Glutamatergic neuron (in vitro differentiated cells): ENCODE data around the gene NEK7. TPM values are rescaled to one million over a fixed set of nuclear protein-coding genes. Genes with fewer than 3 reads are reported as not detected.

ENCODE experiments used
- DNase-seq: peaks from one replicate; pipeline ENCODE4 v3.0.0; 2022
- H3K27ac Mint-ChIP-seq: one replicate; pipeline ENCODE4 v1.8.0; 2020; ENCODE audit warnings: mild to moderate bottlenecking, mixed read lengths, inconsistent platforms; ENCODE audit not compliant: unreplicated experiment
- H3K27me3 Mint-ChIP-seq: one replicate; pipeline ENCODE4 v1.8.0; 2020; ENCODE audit warnings: mild to moderate bottlenecking, moderate library complexity, mixed read lengths, inconsistent platforms; ENCODE audit not compliant: unreplicated experiment
- H3K36me3 Mint-ChIP-seq: one replicate; pipeline ENCODE4 v1.8.0; 2020; ENCODE audit warnings: mild to moderate bottlenecking, mixed read lengths, inconsistent platforms; ENCODE audit not compliant: unreplicated experiment
- H3K4me1 Mint-ChIP-seq: one replicate; pipeline ENCODE4 v1.8.0; 2020; ENCODE audit warnings: mild to moderate bottlenecking, low read depth, mixed read lengths, inconsistent platforms; ENCODE audit not compliant: unreplicated experiment
- H3K4me3 Mint-ChIP-seq: one replicate; pipeline ENCODE4 v1.8.0; 2020; ENCODE audit warnings: mild to moderate bottlenecking, mixed read lengths, inconsistent platforms; ENCODE audit not compliant: unreplicated experiment
- H3K9me3 Mint-ChIP-seq: one replicate; pipeline ENCODE4 v1.8.0; 2020; ENCODE audit warnings: mild to moderate bottlenecking, moderate library complexity, mixed read lengths, inconsistent platforms; ENCODE audit not compliant: unreplicated experiment
- total RNA-seq: library from RNA; stranded (reverse); fragmentation: NEBNext Ultra II Directional; extraction: Animal tissue kit (Norgen Biotek cat#: 25700); gene quantifications from one replicate; pipeline ENCODE4 v1.2.1, GENCODE V29; 2021; ENCODE audit not compliant: unreplicated experiment
- TF ChIP-seq, protein P1 (sequence below): fragments of 200-600 bp; sonication (generic); IDR thresholded peaks from one replicate; pipeline ENCODE4 v1.5.0; 2021; ENCODE audit not compliant: partially characterized antibody, unreplicated experiment

The NEK7 gene
- total RNA-seq, 1 donor from 2014 or later: 11.5 TPM

DNA sequence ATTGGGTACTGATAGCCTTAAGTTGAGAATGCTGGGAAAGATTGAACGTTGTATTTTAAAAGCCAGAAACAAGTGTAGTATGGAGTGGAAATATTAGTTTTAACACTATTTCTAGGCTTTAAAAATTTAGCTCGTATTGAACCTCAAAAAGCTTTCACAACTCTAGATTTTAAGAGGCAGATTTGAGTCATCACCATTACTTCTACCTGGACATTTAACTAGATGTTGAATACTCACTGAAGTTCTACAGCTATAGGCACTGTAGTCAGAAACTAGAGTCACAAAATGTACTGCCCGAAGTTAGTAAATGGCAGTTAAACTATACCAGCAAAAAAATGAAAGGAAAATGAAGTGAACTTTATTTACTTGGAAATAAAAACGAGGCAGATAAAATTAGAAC lies 96.5 kb downstream of the NEK7 start:
- H3K27ac Mint-ChIP-seq: no peak overlapping the region
- no peaks in the 10 kb centered on the region for H3K27me3 Mint-ChIP-seq
- no peaks in the 10 kb centered on the region for H3K9me3 Mint-ChIP-seq
- peaks cover 13% of the 10 kb centered on the region for H3K4me1 Mint-ChIP-seq
- H3K4me3 Mint-ChIP-seq: no peak overlapping the region
- DNase-seq: no peak
- H3K36me3 Mint-ChIP-seq: no peaks in the 10 kb centered on the region
- TF ChIP-seq, protein P1, sequence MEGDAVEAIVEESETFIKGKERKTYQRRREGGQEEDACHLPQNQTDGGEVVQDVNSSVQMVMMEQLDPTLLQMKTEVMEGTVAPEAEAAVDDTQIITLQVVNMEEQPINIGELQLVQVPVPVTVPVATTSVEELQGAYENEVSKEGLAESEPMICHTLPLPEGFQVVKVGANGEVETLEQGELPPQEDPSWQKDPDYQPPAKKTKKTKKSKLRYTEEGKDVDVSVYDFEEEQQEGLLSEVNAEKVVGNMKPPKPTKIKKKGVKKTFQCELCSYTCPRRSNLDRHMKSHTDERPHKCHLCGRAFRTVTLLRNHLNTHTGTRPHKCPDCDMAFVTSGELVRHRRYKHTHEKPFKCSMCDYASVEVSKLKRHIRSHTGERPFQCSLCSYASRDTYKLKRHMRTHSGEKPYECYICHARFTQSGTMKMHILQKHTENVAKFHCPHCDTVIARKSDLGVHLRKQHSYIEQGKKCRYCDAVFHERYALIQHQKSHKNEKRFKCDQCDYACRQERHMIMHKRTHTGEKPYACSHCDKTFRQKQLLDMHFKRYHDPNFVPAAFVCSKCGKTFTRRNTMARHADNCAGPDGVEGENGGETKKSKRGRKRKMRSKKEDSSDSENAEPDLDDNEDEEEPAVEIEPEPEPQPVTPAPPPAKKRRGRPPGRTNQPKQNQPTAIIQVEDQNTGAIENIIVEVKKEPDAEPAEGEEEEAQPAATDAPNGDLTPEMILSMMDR: no peak

DNA sequence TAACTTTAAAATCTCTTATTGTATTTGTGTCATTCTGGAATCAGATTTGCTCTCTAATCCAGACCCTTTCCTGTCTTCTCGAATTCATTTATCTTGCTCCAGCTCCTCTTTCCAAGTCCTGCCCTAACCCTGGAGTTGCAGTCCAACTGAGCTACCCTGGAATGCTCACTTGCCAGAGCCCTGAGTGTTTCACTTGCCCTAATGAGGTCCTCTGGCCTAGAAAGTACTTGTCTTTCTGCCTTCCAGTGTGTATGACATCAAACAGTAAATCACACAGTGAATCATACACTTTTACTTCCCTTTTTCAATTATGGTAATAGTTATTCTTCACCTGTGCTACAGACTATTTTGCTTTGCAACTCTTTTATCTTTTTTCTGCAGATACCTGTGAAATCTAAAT lies 96.9 kb downstream of the NEK7 start:
- no peak for DNase-seq
- no peaks in the 10 kb centered on the region for H3K9me3 Mint-ChIP-seq
- no peak overlapping the region for H3K27ac Mint-ChIP-seq
- no peaks in the 10 kb centered on the region for H3K36me3 Mint-ChIP-seq
- H3K4me3 Mint-ChIP-seq: no peak overlapping the region
- peaks cover 13% of the 10 kb centered on the region for H3K4me1 Mint-ChIP-seq
- TF ChIP-seq, protein P1: no peak
- no peaks in the 10 kb centered on the region for H3K27me3 Mint-ChIP-seq

DNA sequence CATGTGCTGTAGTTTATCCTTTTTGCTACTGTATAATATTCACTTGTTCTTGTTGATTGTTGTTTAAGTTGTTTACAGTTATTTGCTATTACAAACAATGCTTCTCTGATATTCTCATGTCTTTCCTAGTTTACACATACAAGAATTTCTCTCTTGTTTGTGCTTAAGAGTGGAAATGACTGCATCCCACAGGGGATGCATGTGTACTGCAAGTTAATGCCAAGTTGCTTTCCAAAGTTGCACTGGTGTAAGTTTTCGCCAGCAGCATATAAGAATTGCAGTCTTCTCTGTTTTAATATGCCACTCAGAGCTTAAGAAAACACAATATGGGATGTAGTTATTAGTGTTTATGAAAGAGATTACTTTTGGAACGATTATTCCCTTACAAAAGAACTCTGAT lies 97.7 kb downstream of the NEK7 start:
- TF ChIP-seq, protein P1: no peak
- DNase-seq: no peak
- H3K4me3 Mint-ChIP-seq: no peak overlapping the region
- H3K9me3 Mint-ChIP-seq: no peaks in the 10 kb centered on the region
- H3K4me1 Mint-ChIP-seq: peaks cover 13% of the 10 kb centered on the region
- no peaks in the 10 kb centered on the region for H3K27me3 Mint-ChIP-seq
- no peaks in the 10 kb centered on the region for H3K36me3 Mint-ChIP-seq
- peak overlapping the region; percentile 86 for H3K27ac Mint-ChIP-seq

DNA sequence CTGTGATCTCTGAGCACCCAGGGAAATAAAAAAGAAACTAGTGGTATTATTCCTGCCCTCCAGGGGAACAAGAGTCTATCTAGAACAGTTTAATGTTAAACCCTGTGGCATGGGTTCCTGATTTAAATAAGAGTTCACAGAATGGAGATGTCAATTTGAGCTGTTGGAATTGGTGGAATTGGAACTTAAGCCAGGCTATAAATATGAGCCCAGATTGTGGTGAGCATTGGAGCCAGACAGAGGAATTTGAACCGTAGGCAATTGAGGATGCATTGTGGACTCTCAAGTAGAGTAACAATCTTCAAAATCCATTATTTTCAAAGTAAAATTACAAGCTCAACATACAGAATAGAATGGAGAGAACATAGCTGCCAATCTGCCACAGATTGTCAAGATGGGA lies 98.2 kb downstream of the NEK7 start:
- DNase-seq: no peak
- Mint-ChIP-seq H3K4me3 (no peak overlapping the region), H3K4me1 (peaks cover 13% of the 10 kb centered on the region), H3K27ac (peak overlapping the region; percentile 86), H3K9me3 (no peaks in the 10 kb centered on the region), H3K36me3 (no peaks in the 10 kb centered on the region), H3K27me3 (no peaks in the 10 kb centered on the region)
- TF ChIP-seq, protein P1: no peak

DNA sequence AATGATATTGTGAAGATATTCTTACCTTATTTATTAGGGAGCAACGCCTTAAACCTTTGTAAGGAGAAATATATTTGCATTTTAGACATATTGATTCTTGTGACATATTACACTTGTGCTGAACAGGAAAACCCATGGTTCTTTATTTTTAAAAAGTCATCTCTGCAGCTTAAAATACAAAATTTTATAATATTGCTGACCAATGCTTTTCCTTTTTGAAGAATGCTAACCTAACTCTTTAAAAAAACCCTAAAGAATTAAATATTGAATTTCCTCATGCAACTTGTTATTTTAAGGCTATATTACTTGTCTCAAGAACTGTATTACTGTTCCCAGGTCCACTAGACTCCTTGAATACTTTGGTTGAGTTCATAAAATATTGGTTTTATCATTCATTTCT lies 99.0 kb downstream of the NEK7 start:
- no peaks in the 10 kb centered on the region for H3K27me3 Mint-ChIP-seq
- no peak overlapping the region for H3K4me3 Mint-ChIP-seq
- peaks cover 15% of the 10 kb centered on the region for H3K4me1 Mint-ChIP-seq
- H3K9me3 Mint-ChIP-seq: no peaks in the 10 kb centered on the region
- TF ChIP-seq, protein P1: no peak
- no peak for DNase-seq
- no peaks in the 10 kb centered on the region for H3K36me3 Mint-ChIP-seq
- H3K27ac Mint-ChIP-seq: no peak overlapping the region
